Activated CD4-positive, CD25-positive, alpha-beta regulatory T cell treated with anti-CD3 and anti-CD28 coated beads, Interleukin-2, amount 50 U/mL, for 72 hours (primary cell): ENCODE measurements around the gene PDE4D.
"Not testable (repeated sequence)": the region's sequence is repeated elsewhere in the genome, so short reads cannot be mapped to it uniquely, and the experiment has no call there.

Experiments used
- DNase-seq: peaks from one replicate; pipeline ENCODE4 v3.0.0; 2021

The PDE4D gene

DNA sequence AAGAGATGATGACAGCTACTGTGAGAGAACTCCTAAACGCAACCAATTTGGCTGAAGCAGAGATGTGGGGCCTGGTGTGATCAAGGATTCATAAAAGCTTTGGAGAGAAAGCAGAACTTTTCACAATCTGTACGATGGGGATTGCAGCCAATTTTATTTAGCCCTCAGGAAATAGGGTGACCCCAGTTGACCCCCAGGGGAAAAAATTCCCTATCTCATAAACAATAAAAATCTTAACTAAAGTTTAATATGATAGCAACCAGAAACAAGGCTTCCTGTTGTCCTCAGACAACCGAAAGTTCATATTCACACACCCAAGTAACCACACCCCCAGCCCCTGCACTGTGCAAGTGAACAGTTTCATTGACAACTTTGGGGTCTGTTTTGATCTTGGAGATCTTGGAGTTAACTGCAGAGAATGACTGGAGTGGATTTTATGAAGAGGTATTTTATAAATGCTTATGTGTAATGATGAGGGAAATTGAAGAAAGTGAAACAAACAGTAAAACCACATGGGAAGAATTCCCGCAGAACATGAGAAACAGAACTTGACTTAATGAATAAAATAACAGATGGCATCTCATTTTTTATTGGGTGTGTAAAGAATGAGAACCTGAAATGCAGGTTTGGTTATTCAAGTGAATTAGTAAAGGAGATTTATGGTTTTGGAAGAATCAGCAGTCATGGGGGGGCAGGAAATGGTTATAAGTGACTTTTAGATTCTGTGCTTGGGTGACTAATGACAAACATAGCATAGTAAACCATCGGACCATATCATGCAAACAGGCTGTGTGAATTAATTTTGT, 94.5 kb downstream of the PDE4D start:
- no peak for DNase-seq

DNA sequence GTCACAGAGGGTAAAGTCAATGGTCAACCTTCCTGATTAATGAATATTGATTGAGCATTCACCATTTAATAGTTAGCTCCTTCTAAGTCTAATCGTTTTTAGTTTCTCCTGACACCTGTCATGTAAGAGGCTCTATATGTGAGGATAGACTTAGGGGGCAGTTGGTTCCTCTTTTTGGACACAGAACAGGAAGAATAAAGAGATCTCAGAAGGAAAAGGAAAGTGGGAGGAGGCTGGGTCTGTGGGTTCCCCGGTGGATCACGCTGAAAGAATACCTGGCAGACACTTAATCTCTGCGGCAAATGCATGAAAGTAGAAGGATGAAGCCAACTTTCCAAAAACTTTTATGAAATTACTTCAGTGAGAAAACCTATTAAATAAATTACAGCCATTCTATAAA, 98.4 kb downstream of the PDE4D start:
- no peak for DNase-seq

DNA sequence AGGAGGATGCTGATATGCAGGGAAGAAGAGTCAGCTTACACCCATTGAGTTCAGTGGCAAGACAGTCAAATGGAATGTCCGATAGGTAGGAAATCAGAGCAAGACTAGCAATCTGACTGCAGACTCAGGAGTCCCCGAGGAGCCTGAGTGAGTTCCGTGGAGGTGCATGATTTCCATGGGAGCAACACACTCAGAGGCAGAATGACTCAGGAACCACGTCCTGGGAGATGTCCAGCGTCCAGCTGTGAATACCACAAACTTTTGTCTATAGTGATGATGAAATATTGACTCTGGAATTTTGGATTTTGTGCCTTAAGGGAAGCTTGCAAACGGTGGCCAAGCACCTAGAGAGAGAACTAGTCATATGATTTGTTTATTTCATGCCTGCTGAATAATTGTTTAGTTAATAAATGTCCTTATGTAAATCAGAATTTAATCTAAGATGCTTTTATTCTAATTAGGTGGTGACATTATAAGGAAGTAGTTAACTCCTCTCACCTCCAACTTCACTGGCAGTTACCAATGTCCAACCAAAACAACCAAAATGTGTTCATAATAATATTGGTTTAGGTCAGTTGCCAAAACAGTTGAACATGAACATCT, 100.4 kb downstream of the PDE4D start:
- DNase-seq = no peak

DNA sequence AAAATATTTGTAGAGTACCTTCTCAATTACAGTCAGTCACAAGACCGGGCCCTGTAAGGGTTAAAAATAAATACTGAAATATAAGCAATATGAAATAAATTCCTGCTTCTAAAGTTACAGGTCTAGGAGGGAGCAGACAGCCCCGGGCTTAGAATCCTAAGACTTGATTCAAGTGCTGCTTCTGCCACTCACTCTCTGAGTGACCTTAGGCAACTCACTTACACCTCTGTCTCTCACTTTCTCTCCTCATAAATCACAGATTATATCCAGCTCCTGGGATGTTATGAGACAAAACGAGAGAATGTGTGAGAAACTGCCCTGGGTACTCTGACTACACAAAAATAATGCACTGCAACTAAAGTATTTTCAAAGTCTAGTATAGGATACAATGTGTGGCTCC, 101.9 kb downstream of the PDE4D start:
- no peak for DNase-seq

DNA sequence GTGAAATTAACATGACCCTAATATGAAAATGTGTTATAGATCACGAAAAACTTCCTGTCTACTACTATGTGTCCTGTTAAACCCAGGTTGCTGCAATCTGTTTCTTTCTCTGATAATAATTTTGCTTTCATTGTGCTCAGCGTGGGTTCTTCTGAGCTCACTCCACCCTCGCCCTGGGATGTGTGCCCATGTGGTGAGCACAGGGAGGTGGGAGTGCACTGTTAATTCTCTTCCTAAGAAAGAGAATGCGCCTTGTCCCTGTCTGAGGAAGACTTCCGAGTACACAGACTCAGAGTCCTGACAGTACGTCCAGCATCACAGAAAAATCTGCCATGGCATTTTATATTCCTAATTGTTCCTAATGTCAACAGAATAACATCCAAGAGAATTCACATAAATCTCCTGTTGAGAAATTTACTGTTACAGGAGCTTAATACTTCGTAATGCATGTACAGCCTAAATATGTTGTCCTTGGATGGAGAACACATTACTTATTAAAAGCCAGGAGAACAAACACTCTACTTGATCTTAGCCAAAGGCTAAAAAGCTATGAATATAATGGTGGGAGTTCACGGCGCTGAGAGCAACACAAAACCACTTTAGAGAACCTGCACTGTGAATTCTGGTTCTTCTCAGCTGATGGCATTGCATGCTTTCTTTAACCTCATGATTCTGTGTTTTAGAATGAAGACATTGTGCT, 102.6 kb downstream of the PDE4D start:
- DNase-seq = no peak

DNA sequence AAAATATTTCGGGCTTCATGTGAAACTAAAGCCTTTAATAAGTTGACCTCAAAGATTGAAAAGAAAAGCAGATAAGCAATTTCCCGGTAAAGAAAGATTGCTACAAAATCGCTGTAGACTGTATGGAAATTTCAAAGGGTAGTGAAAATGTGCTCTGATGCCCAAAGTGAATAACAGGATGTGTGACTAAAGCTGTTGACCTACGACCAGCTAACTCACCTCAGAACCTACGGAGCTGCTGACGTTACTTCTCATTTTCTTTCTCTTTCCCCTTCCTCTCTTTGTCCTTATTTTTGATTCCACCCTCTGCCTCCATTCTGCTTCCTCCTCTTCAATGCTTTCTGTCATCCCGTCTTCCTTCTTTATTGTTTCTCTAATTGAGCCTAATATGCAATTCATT, 103.2 kb downstream of the PDE4D start:
- no peak for DNase-seq

DNA sequence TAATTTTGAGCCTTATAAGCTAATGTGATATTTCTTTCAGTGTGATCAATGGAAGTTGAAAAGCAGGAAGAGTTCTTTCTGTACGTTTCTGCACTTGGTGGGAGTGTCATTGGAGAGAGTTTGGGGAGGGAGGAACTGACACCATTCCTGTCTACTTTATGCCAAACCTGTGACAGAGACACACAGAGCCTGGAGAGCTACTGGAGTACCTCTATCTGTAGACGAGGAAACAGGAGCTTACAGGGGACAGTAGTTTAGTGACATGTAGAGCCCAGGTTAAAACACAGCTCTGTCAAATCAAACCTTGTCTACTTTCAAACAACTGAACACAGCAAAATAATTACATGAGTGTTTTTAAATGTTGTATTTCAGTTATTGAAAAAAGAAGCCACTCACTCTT, 103.6 kb downstream of the PDE4D start:
- DNase-seq = no peak

DNA sequence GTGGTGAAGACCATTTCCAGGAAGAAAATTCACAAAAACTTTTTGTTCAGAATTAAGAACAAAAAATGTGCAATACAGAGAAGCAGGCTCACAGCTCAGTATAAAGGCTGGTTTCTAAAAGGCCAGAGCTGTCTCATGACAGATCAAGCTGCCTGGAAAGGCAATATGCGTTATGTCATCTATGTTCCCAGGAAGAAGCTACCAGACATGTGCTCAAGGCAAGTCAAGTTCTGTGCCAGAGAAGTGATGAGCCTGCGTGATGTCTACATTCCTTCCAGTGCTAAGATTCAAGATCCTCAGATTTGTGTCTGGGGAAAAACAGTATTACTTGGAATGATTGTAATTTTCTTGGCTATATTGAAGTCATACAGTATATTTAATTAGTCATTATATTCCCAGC, 104.3 kb downstream of the PDE4D start:
- no peak for DNase-seq

DNA sequence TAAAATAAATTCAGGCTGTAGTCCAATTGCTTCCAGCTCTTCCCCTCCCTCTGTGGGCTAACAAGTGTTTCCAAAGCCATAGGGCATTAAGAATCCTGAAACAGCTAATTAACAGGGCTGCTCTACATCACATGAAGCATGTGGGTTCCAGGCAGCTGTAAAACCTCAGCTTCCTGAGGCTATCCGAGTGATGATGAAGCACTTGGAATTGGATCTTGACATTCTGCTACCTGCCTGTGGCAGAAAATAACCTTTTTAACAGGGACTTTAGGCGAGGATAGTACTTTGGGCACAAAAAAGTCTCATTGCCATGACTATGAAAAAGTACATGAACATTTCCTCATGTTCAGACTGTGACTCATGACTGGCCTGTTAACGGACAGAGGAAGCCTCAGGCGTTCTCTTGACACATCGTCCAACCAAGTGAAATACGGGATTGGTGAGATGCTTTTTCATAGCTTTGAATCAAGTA, 107.2 kb downstream of the PDE4D start:
- DNase-seq = no peak

DNA sequence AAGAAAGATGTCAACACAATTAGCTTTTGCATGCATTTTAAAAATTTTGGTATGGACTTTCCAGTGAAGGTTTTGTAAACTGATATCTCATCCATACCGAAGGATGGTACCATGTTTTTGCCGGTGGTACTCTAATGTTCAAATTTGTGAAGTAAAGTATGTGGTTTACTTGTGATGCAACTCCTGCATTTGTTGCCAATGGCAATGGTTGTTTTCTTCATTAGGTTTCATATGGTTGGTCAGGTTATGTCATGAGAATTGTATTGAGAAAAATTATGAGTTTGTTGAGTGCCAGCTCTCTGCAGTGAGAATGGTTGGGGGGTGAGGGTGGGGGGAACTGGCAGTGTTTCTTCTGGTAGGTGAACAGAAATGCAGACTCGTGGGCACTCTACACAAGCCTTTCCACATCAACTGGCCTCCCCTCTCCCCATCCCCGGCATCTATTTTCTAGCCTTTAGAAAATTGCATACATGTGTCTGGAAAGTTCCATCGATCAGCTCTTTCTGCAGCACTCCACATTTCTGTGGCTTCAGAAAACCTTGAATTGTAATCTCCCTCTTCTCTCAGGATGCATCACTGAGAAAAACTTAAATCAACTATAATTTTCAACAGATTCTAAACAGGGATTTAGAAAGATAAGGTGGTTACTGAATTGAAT, 107.7 kb downstream of the PDE4D start:
- DNase-seq = no peak

DNA sequence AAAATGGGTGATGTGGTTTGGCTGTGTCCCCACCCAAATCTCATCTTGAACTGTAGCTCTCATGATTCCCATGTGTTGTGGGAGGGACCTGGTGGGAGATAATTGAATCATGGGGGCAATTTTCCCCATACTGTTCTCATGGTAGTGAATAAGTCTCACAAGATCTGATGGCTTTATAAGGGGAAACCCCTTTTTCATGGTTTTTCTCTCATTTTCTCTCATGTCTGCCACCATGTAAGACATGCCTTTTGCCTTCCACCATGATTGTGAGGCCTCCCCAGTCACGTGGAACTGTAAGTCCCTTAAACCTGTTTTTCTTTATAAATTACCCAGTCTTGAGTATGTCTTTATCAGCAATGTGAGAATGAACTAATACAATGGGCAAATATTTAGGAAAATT, 108.8 kb downstream of the PDE4D start:
- DNase-seq = not testable (repeated sequence)

DNA sequence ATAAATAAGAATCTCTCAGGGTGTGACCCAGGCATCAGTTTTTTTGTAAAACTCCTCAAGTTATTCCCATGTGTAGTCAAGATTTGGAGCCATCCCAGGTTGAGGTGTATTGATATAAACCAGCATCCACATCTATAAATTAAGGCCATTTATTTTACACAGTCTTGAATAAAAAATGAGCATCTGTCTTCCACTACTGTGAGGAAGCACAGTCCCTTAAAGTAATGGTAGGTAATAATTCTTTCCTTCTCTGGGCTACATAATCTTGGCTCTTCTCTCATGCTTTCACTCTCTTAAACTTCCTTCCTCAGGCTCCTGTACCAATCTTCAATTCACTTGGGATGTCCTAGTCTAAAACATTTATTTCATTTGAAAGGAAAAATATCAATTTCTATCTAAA, 110.3 kb downstream of the PDE4D start:
- no peak for DNase-seq

DNA sequence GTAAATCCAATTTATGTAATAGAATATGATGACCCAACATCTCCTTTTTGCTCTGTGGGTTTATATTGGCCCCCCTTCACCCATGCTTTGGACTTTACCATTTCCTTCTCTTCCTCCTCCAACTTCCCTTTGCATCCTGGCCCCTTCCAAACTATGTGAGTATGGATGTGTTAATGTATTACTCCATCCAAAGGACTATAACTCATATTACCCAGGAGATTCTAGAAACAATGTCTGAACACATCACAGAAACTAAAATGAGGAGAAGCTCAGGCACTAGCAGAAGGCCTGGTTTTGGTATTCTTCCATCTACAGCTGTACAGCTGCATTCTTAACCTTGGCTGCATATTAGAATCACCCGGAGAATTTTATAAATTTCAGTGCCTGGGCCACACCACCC, 110.7 kb downstream of the PDE4D start:
- DNase-seq = no peak

DNA sequence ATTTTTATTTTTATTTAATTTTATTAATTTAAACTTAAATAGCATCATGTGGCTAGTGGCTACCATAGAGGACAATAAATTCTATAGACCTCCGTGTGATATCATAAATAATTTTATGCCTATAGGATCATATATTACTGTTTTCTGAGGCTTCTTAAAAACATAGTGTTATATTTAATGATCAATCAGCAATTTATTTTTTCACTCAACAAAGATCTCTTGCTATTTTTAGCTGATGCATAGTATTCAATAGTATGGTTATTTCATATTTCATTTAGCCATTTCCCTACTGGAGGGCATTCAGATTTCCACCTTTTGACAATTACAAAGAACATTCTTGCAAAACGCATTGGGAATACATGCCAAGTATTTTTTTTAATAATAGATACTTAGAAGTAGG, 114.1 kb downstream of the PDE4D start:
- no peak for DNase-seq

DNA sequence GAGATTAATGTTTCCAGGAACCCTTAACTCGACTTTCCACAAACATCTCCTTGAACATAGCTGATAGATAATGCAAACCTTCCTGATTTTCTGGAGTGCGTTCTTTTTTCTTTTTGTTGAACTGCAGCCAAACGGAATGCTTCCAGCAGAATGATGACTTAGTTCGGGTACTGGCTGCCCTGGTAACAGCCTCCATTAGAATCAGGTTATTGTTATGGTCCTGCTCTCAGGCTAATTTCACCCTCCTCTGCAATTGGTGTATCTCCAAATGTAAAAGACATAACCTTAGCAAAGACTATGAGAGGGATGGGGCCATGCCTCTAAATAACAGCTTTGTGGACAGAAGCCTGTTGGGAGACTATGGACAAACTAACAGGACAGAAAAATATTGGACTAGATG, 116.5 kb downstream of the PDE4D start:
- DNase-seq = no peak

DNA sequence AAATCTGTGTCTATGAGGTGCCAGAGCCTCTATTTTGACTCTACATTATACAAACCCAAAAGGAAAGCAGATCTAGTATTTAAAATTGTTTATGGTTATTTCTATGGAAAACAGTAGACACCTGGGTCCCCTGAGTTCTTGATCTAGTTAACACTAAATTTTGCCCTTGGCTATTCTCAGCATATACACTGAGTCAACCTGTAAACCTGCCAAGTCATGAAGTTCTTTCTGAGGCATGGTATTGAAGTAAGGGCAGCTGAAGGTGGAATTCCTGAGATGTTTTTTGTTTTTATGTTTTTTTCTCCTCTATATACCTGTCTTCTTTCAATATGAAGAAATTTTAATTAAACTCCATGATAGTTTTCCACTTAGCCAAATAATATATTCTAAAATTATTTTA, 120.2 kb downstream of the PDE4D start:
- DNase-seq = no peak

DNA sequence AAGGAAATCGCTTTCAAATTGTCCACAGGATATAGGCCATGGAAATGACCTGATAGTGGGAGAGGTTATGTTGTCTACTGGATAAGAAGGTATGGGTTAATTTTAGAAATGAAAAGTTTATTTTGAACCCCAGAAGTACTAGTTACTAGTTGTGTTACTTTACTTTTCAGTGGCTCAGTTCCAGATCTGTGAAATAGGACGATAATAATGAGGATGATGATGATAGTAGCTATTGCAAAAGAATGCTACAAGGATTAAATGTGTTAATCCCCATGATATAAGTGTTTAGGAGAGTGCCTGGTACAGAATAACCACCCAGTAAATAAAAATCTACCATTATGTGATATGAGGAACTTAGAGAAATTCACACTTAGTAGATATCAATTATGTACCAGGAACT, 120.8 kb downstream of the PDE4D start:
- no peak for DNase-seq

DNA sequence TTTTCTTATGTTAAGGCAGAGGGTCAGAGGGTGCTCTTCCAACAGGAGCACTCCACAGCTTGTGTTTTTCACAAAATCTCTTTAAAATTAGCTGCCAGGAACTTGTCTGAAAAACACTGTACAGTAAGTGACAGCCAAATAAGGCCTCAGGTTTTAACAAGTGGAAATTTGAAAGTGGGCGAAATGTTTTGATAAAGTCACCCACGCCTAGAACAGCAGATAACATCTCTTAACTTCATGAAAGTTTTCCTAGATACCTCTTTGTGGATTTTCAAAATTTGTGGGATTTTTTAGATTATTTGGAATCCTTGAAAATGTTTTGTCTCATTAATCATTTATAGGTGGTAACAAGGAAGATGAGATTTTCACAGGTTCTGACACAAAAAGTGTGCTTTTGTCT, 121.3 kb downstream of the PDE4D start:
- DNase-seq = no peak

DNA sequence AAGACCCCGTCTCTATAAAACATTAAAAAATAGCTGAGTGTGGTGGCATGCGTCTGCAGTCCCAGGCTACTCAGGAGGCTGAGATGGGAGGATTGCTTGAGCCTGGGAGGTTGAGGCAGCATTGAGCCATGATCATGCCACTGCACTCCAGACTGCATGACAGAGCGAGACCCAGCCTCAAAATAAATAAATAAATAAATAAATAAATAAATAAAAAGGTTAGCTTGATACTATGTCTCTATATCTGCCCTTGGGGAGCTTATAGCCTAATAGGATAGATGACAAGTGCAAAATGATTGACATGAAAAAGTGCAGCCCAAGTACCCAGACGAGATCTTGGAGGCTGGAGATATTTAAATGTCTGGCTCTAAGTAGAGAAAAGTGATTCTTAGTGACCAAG, 122.6 kb downstream of the PDE4D start:
- no peak for DNase-seq

DNA sequence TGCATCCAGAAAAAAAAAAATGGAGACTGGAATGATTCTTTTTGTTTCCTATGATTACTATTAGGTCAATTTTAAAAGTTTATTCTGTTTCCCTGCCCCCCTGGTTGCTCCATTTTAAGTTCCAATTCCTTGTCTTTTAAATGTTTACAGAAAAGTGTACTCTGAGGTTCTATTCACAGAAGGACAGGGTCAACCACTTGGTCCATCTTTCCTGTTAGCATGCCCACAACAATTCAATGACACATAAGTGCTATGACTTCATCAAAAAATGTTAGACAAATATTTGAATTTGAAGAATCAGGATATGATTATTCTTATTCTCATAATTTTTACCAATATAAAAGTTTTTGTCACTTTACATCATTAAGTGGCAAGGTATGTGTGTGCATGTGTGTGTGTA, 123.7 kb downstream of the PDE4D start:
- no peak for DNase-seq

DNA sequence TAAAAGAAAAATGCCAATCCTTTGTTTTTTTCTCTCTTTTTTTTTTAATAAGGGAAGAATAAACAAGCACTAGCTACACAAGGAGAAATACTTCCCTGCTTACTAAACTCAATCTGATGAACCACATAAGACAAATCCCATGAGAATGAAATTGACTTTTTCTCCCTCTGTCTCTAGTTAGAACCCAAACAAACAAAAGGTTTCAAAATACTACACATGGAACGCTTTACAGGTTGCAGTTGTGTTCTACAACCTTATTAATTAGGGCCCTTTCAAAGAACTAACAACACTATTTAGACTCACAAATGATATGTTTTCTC, 124.5 kb downstream of the PDE4D start:
- DNase-seq = no peak

DNA sequence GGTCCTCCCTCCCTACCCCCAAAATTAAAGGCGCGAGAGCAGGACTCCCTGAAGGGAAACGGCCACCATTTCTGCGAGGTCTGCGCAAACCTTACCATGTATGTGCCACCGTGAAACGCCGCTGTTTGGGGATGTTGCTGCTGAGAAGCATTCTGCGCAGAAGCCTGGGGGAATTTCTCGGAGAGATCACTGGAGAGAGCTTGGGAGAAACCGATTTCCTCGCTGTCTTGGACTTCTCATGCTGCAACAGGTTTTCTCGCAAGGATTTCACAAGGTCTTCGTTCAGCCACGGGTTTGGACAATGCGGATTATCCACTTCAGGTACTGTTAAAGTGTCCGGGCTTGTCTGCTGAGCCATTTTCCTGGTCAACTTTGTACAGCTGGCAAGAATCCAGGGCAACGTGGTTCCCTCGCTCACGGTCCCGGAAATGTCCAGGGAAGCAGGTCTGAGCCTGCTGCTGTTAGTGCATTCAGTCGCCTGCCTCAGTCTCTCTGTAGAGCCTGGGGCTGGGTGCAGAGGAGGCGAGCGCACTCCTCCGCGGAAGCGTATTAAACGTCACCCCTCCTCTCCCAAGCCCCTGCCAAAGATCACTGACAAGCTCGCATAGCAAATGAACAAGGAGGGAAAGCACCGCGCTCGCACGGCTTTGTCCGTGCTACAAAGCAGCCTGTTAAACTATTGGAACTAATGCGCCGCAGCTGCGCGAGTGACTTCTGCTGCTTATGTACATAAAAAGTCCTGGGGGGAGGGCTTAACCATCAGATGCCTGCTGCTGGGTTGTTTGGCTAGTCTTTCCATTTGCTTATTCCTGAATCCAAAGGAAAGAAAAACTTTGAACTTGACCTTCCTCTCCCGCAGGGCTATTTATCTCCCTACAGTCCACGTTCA, 125.1 kb downstream of the PDE4D start:
- no peak for DNase-seq

DNA sequence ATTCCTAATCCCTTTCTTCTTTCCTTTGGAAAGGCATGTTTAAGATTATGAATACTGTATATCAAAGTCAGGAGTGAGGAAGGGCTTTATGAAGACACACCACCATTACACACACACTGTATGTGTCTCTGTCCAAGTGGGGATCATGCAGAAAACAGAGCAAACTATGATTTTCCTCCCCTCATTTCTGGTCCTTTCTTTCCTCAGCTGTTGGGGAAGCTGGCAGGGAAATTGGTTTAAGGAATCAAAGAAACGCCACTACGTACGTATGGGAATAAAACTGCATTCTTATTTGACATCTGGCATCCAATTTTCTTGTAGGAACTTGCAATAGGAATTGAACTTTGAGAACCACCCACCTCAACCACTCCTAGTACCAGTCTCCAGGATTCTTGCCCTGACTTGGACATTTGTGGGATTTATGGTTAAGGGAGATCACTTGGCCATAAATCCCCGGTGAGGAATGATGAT, 125.8 kb downstream of the PDE4D start:
- no peak for DNase-seq
